Epithelial cell of esophagus (primary cell): Measurements from ENCODE around the gene ABCD4.
A peak's percentile ranks its signal among the peaks of the same experiment; 100 is the strongest.
"Not testable (repeated sequence)": the region's sequence is repeated elsewhere in the genome, so short reads cannot be mapped to it uniquely, and the experiment has no call there.

Source experiments
- DNase-seq: peaks from one replicate; pipeline ENCODE4 v3.0.0; 2010; ENCODE audit warnings: low read depth
- H3K4me3 ChIP-seq: 2 replicates; pipeline ENCODE4 v1.5.1; 2011; ENCODE audit warnings: mild to moderate bottlenecking, low read length, control low read depth
- CTCF ChIP-seq: IDR thresholded peaks from 2 replicates; pipeline ENCODE4 v1.5.1; 2011; ENCODE audit warnings: low read depth, mild to moderate bottlenecking, low read length, control low read depth, inconsistent platforms; ENCODE audit not compliant: insufficient read depth; ENCODE audit errors: missing control alignments

Gene ABCD4

GRCh38 chr14:74347795-74348100 lies 45.0 kb upstream of the ABCD4 start:
- no peak for TF ChIP-seq CTCF
- H3K4me3 ChIP-seq: no peak overlapping the region
- DNase-seq: peak; percentile 48

GRCh38 chr14:74347097-74347794 lies 44.5 kb upstream of the ABCD4 start:
- no peak for TF ChIP-seq CTCF
- DNase-seq: no peak
- no peak overlapping the region for H3K4me3 ChIP-seq

GRCh38 chr14:74346341-74346740 lies 43.6 kb upstream of the ABCD4 start:
- TF ChIP-seq CTCF: no peak
- H3K4me3 ChIP-seq: no peak overlapping the region
- DNase-seq: no peak

GRCh38 chr14:74333909-74334308 lies 31.2 kb upstream of the ABCD4 start:
- H3K4me3 ChIP-seq: no peak overlapping the region
- TF ChIP-seq CTCF: no peak
- peak; percentile 17 for DNase-seq

GRCh38 chr14:74329950-74330552 lies 27.3 kb upstream of the ABCD4 start:
- not testable (repeated sequence) for H3K4me3 ChIP-seq, DNase-seq

GRCh38 chr14:74326369-74327152 lies 23.8 kb upstream of the ABCD4 start:
- DNase-seq: no peak
- H3K4me3 ChIP-seq: no peak overlapping the region
- no peak for TF ChIP-seq CTCF

GRCh38 chr14:74325446-74325845 lies 22.7 kb upstream of the ABCD4 start:
- H3K4me3 ChIP-seq: no peak overlapping the region
- TF ChIP-seq CTCF: no peak
- DNase-seq: no peak
